Parathyroid adenoma (tissue), 2 donors: Measurements from ENCODE around the gene PRDM16.

Experiments
- H2AFZ ChIP-seq: fragments of 300-600 bp; sonication (generic); one replicate; pipeline ENCODE4 v1.7.0; 2017; ENCODE audit warnings: antibody characterized with exemption, mild to moderate bottlenecking
- H3K27ac ChIP-seq: fragments of 300-600 bp; sonication (generic); one replicate; pipeline ENCODE4 v1.7.0; 2017
- H3K27me3 ChIP-seq: fragments of 300-600 bp; sonication (generic); one replicate; pipeline ENCODE4 v1.7.0; 2017; ENCODE audit warnings: low read length; ENCODE audit not compliant: control insufficient read depth, insufficient read depth
- H3K36me3 ChIP-seq: fragments of 300-600 bp; sonication (generic); one replicate; pipeline ENCODE4 v1.7.0; 2017; ENCODE audit warnings: low read length; ENCODE audit not compliant: control insufficient read depth, insufficient read depth
- H3K4me1 ChIP-seq: fragments of 300-600 bp; sonication (generic); one replicate; pipeline ENCODE4 v1.7.0; 2017; ENCODE audit warnings: control low read depth
- H3K4me2 ChIP-seq: fragments of 300-600 bp; sonication (generic); one replicate; pipeline ENCODE4 v1.7.0; 2017; ENCODE audit warnings: low read length
- H3K4me3 ChIP-seq: fragments of 300-600 bp; sonication (generic); one replicate; pipeline ENCODE4 v1.7.0; 2017; ENCODE audit warnings: low read depth, low read length
- H3K79me2 ChIP-seq: fragments of 300-600 bp; sonication (generic); one replicate; pipeline ENCODE4 v1.7.0; 2017; ENCODE audit warnings: control low read depth
- H3K9ac ChIP-seq: fragments of 300-600 bp; sonication (generic); one replicate; pipeline ENCODE4 v1.7.0; 2017; ENCODE audit warnings: mild to moderate bottlenecking
- H3K9me3 ChIP-seq: fragments of 300-600 bp; sonication (generic); one replicate; pipeline ENCODE4 v1.7.0; 2017; ENCODE audit warnings: low read length; ENCODE audit not compliant: control insufficient read depth
- CTCF ChIP-seq: fragments of 300-600 bp; sonication (generic); IDR thresholded peaks from one replicate; pipeline ENCODE4 v1.7.0; 2017; ENCODE audit warnings: antibody characterized with exemption, mild to moderate bottlenecking
- donor health status: primary hyperparathyroidism.

Gene PRDM16

GRCh38 chr1:3184666-3185065 lies 115.7 kb downstream of the PRDM16 start:
- Histone ChIP-seq H3K4me2 (no peak overlapping the region), H3K4me1 (no peaks in the 10 kb centered on the region), H3K27me3 (no peaks in the 10 kb centered on the region), H3K27ac (no peak overlapping the region), H3K9ac (no peak overlapping the region), H3K36me3 (no peaks in the 10 kb centered on the region), H3K79me2 (no peaks in the 10 kb centered on the region), H2AFZ (no peak overlapping the region), H3K4me3 (no peak overlapping the region), H3K9me3 (no peaks in the 10 kb centered on the region)
- no peak for TF ChIP-seq CTCF

- H3K27me3 ChIP-seq, result no peaks in the 10 kb centered on the region
- no peak overlapping the region for H3K4me3 ChIP-seq
- H3K27ac ChIP-seq, result no peak overlapping the region
- H3K9ac ChIP-seq, result no peak overlapping the region
- no peaks in the 10 kb centered on the region for H3K36me3 ChIP-seq
- no peaks in the 10 kb centered on the region for H3K79me2 ChIP-seq
- no peaks in the 10 kb centered on the region for H3K9me3 ChIP-seq
- no peak overlapping the region for H3K4me2 ChIP-seq
- H2AFZ ChIP-seq, result no peak overlapping the region
- H3K4me1 ChIP-seq, result no peaks in the 10 kb centered on the region
- TF ChIP-seq CTCF, result no peak
Measured at GRCh38 chr1:3185896-3186525, 117.0 kb downstream of the PRDM16 start.

- no peaks in the 10 kb centered on the region for H3K27me3 ChIP-seq
- no peaks in the 10 kb centered on the region for H3K79me2 ChIP-seq
- no peak overlapping the region for H2AFZ ChIP-seq
- no peaks in the 10 kb centered on the region for H3K36me3 ChIP-seq
- no peak overlapping the region for H3K27ac ChIP-seq
- no peak overlapping the region for H3K4me2 ChIP-seq
- no peak overlapping the region for H3K4me3 ChIP-seq
- no peak overlapping the region for H3K9ac ChIP-seq
- H3K4me1 ChIP-seq, result no peaks in the 10 kb centered on the region
- TF ChIP-seq CTCF, result no peak
- H3K9me3 ChIP-seq, result no peaks in the 10 kb centered on the region
Measured at GRCh38 chr1:3186526-3186921, 117.5 kb downstream of the PRDM16 start.

- H3K4me3 ChIP-seq, result no peak overlapping the region
- H3K9ac ChIP-seq, result no peak overlapping the region
- no peaks in the 10 kb centered on the region for H3K79me2 ChIP-seq
- H3K27ac ChIP-seq, result no peak overlapping the region
- no peaks in the 10 kb centered on the region for H3K9me3 ChIP-seq
- no peaks in the 10 kb centered on the region for H3K4me1 ChIP-seq
- H3K27me3 ChIP-seq, result no peaks in the 10 kb centered on the region
- H3K4me2 ChIP-seq, result no peak overlapping the region
- no peaks in the 10 kb centered on the region for H3K36me3 ChIP-seq
- no peak overlapping the region for H2AFZ ChIP-seq
- no peak for TF ChIP-seq CTCF
Measured at GRCh38 chr1:3187415-3188149, 118.6 kb downstream of the PRDM16 start.
